ENCODE measurements around the gene RBM20. TPM values are rescaled to one million over a fixed set of nuclear protein-coding genes. Genes with fewer than 3 reads are reported as not detected.

RBM20 gene
- total and polyA plus RNA-seq, 2 of the 4 experiments (the other 2 are of a cell fraction) = under 0.01 to 0.15 TPM

DNA sequence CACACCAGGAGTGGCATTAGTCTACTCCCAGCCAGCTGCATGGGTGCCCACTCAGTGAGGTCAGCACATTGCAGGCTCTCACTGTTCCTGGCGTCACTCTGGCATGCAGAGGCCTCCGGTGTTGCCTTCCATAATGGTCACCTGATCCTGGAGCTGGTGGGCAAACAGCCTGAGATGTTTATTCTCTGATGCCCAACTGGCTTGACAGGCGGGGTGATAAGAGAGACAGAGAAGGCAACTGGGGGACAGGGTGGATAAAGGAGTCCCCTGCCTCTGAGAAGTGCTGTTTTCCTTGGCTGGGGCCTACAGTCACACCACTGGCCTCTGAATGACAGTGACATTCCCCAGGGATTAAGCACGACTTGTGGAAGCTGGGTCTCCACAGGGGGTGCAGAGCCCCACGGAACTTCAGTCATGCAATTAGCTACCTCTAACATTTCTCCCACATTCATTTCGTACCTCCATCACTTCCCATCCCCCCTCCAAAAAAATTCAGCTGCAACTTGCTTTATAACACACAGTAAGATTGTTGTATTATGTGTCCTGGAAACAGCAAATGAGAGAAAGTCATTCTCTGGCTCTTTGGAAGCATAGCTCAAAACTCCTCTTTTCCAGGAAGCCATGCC is 7.1 kb upstream of the RBM20 start:
- Histone ChIP-seq H4K5ac (ENCODE audit: low read depth, low read length) (no peak overlapping the region), H3K9me3 (ENCODE audit: control insufficient read depth, insufficient read depth, low read length) (no peaks in the 10 kb centered on the region), H3K36me3 (ENCODE audit: control insufficient read depth, insufficient read depth, low read length) (no peaks in the 10 kb centered on the region), H3K9me1 (ENCODE audit: insufficient read depth, low read length) (no peaks in the 10 kb centered on the region), H2BK15ac (ENCODE audit: low read depth, low read length) (no peak overlapping the region), H3K23ac (ENCODE audit: low read depth, low read length) (peak overlapping the region; percentile 59), H4K91ac (ENCODE audit: insufficient read depth, low read depth, low read length) (no peak overlapping the region), H2BK5ac (ENCODE audit: low read depth, low read length, poor library complexity, severe bottlenecking) (no peak overlapping the region), H3K4me2 (ENCODE audit: low read depth, low read length) (no peak overlapping the region), H3K4me1 (ENCODE audit: control insufficient read depth, insufficient read depth, low read length) (peaks cover 4% of the 10 kb centered on the region; the same call in 1 of the 2 replicates), H2AK5ac (ENCODE audit: low read depth, low read length) (no peak overlapping the region), H2AK9ac (replicated peaks; ENCODE audit: low read depth, low read length, poor library complexity) (no peak overlapping the region), H3K27ac (ENCODE audit: insufficient read depth, low read length) (no peak overlapping the region), H2BK120ac (ENCODE audit: low read depth, low read length) (no peak overlapping the region), H3K79me1 (ENCODE audit: low read depth in 1 of 2, low read length in 2 of 2) (no peaks in the 10 kb centered on the region), H3K27me3 (ENCODE audit: control insufficient read depth, insufficient read depth, low read length) (peaks cover 9% of the 10 kb centered on the region; the same call in 1 of the 2 replicates), H2AFZ (replicated peaks; ENCODE audit: low read length, poor library complexity) (peak overlapping the region; percentile 77), H3K14ac (replicated peaks; ENCODE audit: low read depth, low read length) (no peak overlapping the region), H3K4ac (ENCODE audit: low read depth, low read length) (no peak overlapping the region), H3K9ac (ENCODE audit: low read depth, low read length) (no peak overlapping the region), H2BK20ac (ENCODE audit: low read depth, low read length) (no peak overlapping the region; the same call in 1 of the 2 replicates), H3K18ac (ENCODE audit: low read depth, low read length) (no peak overlapping the region), H3K4me3 (ENCODE audit: insufficient read depth, low read depth, low read length) (no peak overlapping the region), H3K56ac (ENCODE audit: extremely low read depth, insufficient read depth, low read length) (no peak overlapping the region), H4K8ac (ENCODE audit: low read depth in 2 of 2, low read length in 2 of 2) (no peak overlapping the region), H4K20me1 (ENCODE audit: insufficient read depth, low read length) (no peaks in the 10 kb centered on the region)
- intact Hi-C loops (cut with micrococcal nuclease) = no loop called here
- DNase-seq (no peak), ATAC-seq (ENCODE audit: low read depth) (no peak)
- in situ Hi-C loops (cut with MboI; ENCODE audit: low sequenced_read_pairs) = no loop called here
- POLR2A ChIA-PET (ENCODE audit: unreplicated experiment) = no interaction called here
- dilution Hi-C loops (cut with HindIII; ENCODE audit: low sequenced_read_pairs, unreplicated experiment) = no loop called here
- no TSS peak for BruUV-seq (replicated peaks)
- TF ChIP-seq NFE2L2 (IDR thresholded peaks at IDR 0.05; ENCODE audit: low read depth, low read length) = no peak
- TF ChIP-seq RFX5 (IDR thresholded peaks at IDR 0.05; ENCODE audit: low read depth, low read length) = no peak
- TF ChIP-seq RCOR1 (IDR thresholded peaks at IDR 0.05; ENCODE audit: insufficient replicate concordance, low read length) = no peak
- TF ChIP-seq SMC3 (IDR thresholded peaks at IDR 0.05; ENCODE audit: low read depth, low read length) = no peak
- no peak for TF ChIP-seq MAZ (IDR thresholded peaks at IDR 0.05; ENCODE audit: borderline replicate concordance, low read depth, low read length)
- TF ChIP-seq, protein P1, sequence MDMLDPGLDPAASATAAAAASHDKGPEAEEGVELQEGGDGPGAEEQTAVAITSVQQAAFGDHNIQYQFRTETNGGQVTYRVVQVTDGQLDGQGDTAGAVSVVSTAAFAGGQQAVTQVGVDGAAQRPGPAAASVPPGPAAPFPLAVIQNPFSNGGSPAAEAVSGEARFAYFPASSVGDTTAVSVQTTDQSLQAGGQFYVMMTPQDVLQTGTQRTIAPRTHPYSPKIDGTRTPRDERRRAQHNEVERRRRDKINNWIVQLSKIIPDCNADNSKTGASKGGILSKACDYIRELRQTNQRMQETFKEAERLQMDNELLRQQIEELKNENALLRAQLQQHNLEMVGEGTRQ (IDR thresholded peaks at IDR 0.05; ENCODE audit: low read depth, low read length) = no peak
- TF ChIP-seq MXI1 (IDR thresholded peaks at IDR 0.05; ENCODE audit: borderline replicate concordance, low read depth, low read length) = no peak
- TF ChIP-seq POLR2A (IDR thresholded peaks at IDR 0.05; ENCODE audit: low read depth, low read length) = no peak
- TF ChIP-seq CHD1 (IDR thresholded peaks at IDR 0.05; ENCODE audit: low read depth, low read length) = no peak
- no peak for TF ChIP-seq MAFK (IDR thresholded peaks at IDR 0.05; ENCODE audit: low read depth, low read length)
- TF ChIP-seq FOS (IDR thresholded peaks at IDR 0.05; ENCODE audit: low read depth, low read length) = no peak
- TF ChIP-seq, protein P2, sequence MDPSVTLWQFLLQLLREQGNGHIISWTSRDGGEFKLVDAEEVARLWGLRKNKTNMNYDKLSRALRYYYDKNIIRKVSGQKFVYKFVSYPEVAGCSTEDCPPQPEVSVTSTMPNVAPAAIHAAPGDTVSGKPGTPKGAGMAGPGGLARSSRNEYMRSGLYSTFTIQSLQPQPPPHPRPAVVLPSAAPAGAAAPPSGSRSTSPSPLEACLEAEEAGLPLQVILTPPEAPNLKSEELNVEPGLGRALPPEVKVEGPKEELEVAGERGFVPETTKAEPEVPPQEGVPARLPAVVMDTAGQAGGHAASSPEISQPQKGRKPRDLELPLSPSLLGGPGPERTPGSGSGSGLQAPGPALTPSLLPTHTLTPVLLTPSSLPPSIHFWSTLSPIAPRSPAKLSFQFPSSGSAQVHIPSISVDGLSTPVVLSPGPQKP (IDR thresholded peaks at IDR 0.05; ENCODE audit: borderline replicate concordance, low read depth, low read length) = no peak
- no peak for TF ChIP-seq CEBPB (IDR thresholded peaks at IDR 0.05; ENCODE audit: low read depth, low read length)
- TF ChIP-seq RAD21 (IDR thresholded peaks at IDR 0.05; ENCODE audit: low read length) = no peak
- TF ChIP-seq, protein P3, sequence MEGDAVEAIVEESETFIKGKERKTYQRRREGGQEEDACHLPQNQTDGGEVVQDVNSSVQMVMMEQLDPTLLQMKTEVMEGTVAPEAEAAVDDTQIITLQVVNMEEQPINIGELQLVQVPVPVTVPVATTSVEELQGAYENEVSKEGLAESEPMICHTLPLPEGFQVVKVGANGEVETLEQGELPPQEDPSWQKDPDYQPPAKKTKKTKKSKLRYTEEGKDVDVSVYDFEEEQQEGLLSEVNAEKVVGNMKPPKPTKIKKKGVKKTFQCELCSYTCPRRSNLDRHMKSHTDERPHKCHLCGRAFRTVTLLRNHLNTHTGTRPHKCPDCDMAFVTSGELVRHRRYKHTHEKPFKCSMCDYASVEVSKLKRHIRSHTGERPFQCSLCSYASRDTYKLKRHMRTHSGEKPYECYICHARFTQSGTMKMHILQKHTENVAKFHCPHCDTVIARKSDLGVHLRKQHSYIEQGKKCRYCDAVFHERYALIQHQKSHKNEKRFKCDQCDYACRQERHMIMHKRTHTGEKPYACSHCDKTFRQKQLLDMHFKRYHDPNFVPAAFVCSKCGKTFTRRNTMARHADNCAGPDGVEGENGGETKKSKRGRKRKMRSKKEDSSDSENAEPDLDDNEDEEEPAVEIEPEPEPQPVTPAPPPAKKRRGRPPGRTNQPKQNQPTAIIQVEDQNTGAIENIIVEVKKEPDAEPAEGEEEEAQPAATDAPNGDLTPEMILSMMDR (conservative IDR thresholded peaks at IDR 0.05; ENCODE audit: low read depth, low read length) = no peak
- TF ChIP-seq BHLHE40 (IDR thresholded peaks at IDR 0.05; ENCODE audit: low read depth, low read length) = no peak
- CTCF ChIA-PET = interaction anchor here (1.0 kb wide), 1 partner anchor 20 kb away, joined by 4 read pairs; no protein-coding TSS in a partner anchor
- WGBS, 2 experiments (ENCODE audit: extremely low coverage in 2 of 2, insufficient read length in 1 of 2) = no CpG with 5 or more reads among the region's 6 CpGs
